ENCODE data around the gene CRNKL1.

Gene CRNKL1

GRCh38 chr20:20052074-20052970 lies at the start of gene CRNKL1, which contains the start of gene CFAP61:
TSS of gene CRNKL1 (minus strand) at chr20:20052466. CDS start at chr20:20052342, 124 bp downstream.
TSS of gene CFAP61 (plus strand) at chr20:20052532. CDS start at chr20:20056654, 4,122 bp downstream.
- DNase-seq: peak; percentile 95

- DNase-seq: no peak
Observed at GRCh38 chr20:20100881-20101280, 48.6 kb upstream of the CRNKL1 start.

GRCh38 chr20:20096421-20096820 lies 44.2 kb upstream of the CRNKL1 start:
- DNase-seq: no peak

- DNase-seq: no peak
Observed at GRCh38 chr20:20095114-20095872, 43.0 kb upstream of the CRNKL1 start.

DNA sequence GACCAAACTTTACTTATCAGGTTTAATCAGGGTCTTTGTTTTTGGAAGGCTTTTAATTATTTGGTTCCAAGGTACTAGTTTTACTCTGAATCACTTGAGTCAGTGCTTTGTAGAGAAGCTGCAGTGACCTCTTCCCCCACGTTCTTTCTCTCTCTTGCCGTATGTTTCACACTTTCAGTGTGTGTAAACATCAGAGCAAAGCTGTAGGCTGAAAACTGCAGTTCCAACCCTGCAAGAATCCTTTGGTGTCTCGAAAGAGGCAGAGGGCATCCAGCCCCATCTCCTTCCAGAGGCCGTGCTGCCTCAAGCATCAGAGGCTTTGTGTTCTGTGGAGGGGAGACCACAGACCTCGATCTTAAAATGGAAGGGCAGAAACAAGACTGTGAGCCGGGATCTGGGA lies 42.1 kb upstream of the CRNKL1 start:
- no peak for DNase-seq

DNA sequence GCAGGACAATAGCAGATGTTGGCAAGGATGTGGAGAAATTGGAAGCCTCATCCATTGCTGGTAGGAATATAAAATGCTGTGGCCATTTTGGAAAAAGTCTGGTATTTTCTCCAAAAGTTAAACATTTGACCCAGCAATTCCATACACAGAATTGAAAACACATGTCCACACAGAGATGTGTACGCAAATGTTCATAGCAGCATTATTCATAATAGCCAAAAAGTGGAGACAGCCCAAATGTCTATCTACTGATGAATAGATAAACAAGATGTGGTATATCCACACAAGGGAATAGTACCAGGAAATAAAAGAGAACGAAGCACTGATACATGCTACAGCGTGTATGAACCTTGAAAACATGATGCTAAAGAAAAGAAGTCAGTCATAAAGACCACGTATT lies 40.6 kb upstream of the CRNKL1 start:
- no peak for DNase-seq

DNA sequence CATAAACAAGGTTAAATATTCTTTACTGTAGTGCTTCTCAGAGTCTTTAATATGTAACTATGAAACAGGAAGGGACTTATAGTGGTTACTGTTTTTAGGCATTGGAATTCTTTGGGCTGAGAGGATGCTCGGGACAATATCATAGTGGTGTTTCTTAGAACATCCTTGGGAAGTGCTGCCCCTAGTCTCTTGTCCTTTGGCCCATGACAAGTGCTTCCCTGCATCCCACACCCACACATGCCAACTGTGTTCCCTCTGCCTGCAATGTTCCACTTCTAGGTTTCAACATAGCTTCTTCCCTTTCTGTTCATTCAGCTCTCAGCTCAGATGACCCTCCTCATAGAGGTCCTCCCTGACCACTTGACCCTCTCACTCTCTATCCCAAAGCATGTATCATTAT lies 37.7 kb upstream of the CRNKL1 start:
- no peak for DNase-seq

DNA sequence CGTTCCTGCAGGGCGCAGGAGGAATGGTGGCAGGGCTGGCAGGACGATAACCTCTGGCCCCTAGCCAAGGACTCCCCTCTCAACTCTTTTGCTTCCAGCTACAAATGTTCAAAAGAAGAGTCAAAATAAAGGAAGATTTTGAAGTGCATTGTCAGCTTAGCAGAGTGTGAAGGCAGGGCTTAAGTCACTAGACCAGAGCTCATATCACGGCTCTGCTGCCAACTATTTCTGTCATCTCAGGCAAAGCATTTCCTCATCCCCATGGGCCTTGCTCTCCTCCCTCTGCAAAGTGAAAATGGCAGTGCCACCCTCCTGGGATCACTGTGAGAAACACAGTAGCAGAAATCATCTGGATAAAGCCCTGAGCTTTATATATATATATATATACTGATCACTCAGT lies 36.8 kb upstream of the CRNKL1 start:
- DNase-seq: no peak

GRCh38 chr20:20085812-20086211 lies 33.5 kb upstream of the CRNKL1 start:
- DNase-seq: no peak

DNA sequence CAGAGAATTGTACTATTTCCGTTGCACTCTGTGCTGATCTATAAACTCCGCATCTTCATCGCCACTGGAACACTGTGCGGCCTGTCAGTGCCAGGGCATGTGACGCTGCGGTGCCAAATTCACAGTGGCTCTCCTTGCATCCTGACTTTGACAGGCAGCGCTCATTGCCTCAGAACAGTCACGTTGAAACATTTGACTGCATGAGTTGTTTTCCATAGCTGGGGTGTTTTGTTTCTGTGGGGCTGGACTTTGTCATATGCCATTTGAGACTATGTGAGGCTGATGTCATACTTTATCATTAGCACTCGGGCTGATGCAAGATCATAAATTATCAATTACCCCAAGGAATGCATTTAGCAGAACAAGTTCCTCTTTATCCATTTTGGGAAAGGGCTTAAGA lies 32.8 kb upstream of the CRNKL1 start:
- DNase-seq: no peak

DNA sequence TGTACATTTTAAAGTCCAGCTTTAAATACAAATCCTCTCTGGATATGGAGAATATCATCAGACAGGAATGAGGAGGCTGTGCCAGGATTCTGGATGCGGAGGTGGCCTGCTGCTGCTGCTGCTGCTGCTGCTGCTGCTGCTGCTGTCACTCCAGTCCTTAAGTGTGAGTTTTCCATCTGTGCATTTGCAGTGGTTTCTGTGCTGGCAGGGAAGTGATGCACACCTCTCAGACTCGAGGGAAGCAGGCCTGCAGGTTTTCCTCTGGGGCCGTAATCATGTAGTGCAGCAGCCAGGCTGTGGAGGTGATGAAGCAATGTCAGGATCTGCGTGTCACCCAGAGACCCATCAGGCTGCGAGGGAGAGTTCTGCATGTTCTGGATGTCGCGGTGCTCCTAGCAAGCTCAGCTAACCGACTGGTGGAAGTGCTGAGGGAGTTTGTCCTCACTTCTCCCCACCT lies 32.1 kb upstream of the CRNKL1 start:
- no peak for DNase-seq

DNA sequence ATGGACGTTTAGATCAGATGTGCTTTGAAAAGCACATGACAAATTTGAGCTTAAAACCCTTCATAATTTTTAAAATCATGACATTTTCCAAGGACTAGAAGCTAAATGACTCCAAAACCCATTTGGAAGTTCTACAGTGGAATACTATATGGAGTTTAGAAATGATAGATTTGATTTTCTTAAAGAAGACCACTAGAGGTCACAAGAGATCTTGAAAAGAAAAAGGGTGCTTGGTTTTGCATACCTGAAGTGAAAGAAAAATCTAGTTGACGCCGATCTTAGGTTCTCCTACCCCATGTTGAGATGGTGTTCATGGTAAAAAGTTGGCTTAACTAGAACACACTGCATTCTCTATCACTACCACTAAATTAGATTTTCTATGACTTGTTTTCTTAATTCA lies 31.5 kb upstream of the CRNKL1 start:
- peak; percentile 49 for DNase-seq

DNA sequence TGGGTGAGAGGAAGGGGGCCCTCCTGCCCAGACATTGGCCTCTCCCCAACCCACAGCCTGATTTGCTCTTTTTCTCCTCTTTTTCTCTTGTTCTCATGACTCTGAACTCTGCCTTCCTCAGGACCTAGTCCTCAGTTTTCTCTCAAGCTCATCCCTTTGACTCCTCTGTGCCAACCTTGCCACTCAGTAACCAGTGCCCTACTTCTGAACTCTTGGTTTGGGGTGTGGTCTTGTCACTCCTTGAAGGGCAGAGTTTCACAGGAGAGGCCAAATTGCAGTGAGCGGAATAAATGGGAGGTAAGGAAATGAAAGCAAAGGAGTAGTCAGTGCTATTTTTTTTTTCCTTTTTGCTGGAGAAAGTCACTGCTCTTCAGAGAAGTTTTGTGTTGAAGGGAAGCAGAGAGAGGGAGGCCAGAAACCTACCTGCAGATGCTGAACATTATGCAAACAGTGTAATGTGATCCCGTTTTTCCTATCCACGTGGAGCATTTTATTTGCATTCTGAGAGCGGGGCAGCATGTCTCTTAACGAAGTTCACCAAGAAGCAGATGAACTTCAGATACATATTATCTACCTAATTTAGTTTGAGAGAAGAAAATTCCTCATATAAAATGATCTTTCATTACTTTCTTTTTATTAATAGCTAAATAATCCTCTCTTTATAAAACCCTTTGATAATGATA lies 27.0 kb upstream of the CRNKL1 start:
- DNase-seq: no peak

- DNase-seq: no peak
Observed at GRCh38 chr20:20078041-20078440, 25.8 kb upstream of the CRNKL1 start.

DNA sequence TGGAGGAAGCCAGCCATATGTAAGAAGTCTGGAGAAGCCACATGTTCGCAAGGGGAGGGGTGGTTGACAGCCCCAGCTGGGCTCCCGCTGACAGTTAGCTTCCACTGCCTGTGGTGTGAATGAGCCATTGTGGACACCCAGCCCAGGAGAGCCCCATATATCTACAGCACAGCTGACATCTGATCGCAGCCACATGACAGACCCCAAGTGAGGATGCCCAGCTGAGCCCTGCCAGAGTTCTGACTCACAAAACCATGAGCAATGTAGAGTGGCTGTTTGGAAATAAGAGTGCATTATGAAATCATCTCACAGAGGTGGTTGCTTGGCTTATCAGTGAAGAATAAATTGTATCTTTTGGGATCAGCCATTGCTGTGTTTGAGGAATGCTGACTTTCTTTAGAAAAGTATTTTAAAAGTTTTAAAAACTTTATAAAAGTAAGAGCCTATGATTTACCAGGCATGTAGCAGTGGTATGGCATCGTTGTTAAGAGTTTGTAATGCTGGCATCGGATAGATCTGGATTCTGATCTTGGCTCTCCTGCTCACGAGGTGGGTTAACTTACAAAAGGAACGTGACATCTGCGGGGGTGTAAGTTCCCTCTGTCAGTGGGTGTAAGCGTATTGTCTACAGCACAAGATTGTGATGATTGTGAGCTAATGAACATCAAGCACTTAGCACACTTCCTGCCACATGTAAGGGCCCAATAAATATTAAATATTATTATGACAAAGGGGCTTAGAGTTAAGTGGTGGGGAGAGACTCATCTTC lies 24.2 kb upstream of the CRNKL1 start:
- DNase-seq: no peak

GRCh38 chr20:20075032-20075431 lies 22.8 kb upstream of the CRNKL1 start:
- DNase-seq: no peak

GRCh38 chr20:20073801-20074371 lies 21.6 kb upstream of the CRNKL1 start:
- no peak for DNase-seq

DNA sequence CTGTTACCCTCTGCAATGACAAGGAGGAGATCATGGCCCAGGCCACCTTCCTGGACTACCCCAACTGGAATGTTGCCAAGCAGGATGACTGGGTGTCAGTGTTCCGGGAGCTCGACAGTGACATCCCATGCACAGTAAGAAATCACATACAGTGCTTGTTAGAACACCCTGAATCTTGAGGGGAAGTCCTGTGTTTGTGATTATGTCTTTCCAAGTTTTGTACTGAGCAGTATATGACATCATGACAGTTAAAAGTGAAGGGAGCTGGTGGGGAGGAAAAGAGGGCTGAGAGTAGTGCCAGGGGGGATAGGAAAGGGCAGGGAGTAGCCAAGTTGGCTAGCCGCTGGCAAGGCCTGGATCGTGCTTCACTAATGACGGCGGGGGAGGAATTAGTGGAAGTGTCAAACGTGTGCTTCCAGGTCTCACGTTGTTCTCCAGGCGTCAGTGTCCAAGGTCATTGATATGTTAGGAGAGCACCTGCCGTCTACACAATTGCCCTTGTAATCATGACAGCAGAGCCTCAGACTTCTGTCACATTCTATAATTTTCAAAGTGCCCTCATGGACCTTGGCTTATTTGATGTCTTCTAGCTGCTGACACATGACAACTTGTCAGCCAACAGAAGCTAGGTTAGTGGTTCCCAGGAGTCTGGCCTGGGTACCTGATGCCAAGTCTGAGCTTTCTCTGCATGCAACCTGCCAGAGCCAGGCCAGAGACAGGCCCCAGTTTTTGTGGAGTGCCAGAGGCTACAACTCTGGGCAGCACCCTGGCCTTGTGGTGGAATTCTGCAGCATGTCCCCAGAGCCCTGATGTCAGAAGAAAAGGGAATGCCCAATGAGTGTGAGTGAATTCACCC lies 18.8 kb upstream of the CRNKL1 start:
- no peak for DNase-seq

- no peak for DNase-seq
Observed at GRCh38 chr20:20065361-20065760, 13.1 kb upstream of the CRNKL1 start.

DNA sequence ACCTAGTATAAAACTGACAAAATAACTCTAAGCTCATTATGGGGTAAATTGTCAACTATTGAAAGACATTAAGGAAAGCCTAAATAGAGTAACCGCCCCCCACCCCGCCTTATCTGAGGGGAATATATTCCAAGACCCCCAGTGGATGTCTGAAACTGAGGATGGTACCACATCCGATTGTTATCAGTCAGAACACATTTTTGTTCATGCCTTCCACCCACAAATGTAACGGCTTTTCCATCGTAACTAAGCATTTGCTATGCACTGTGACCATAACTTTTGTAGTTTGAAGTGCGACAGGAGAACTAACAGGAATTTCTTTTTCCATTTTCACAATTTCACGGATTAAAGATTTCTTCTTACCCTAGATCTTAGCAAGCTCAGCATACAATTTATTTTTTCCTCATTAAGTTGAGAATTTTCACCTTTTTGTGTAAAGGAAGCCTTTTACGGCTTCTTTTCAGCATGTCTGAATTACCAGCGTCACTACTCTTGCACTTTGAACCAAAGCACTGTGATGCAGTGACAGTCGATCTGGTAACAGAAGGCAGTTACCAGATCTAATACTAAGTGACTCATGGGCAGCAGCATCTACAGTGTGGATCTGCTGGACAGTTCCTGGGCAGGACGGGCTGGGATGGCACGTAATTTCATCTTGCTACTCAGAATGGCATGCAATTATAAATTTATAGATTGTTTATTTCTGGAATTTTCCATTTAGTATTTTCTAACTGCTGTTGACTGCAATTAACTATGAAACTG lies 11.9 kb upstream of the CRNKL1 start:
- DNase-seq: no peak
